OCI-LY1 (cell line): ENCODE data around the gene NIPA2.

Experiments used
- H2AFZ ChIP-seq: fragments of 200-600 bp; sonication (generic), shearing (Covaris generic); 2 replicates; pipeline ENCODE4 v1.6.0; 2014; ENCODE audit warnings: antibody characterized with exemption, mild to moderate bottlenecking, low read length
- H3F3A ChIP-seq: fragments of 200-600 bp; sonication (generic), shearing (Covaris generic); 2 replicates; pipeline ENCODE4 v1.6.0; 2014; ENCODE audit warnings: mild to moderate bottlenecking, antibody characterized with exemption, low read length, moderate library complexity; ENCODE audit not compliant: insufficient read depth
- H3K27ac ChIP-seq: fragments of 200-600 bp; sonication (generic); 2 replicates; pipeline ENCODE4 v1.5.1; 2014; ENCODE audit warnings: low read length, mixed run types, mild to moderate bottlenecking, low read depth; ENCODE audit not compliant: poor library complexity, severe bottlenecking
- H3K27me3 ChIP-seq: fragments of 200-600 bp; sonication (generic); 2 replicates; pipeline ENCODE4 v1.6.0; 2014; ENCODE audit warnings: antibody characterized with exemption, mild to moderate bottlenecking, low read length, moderate library complexity; ENCODE audit not compliant: insufficient read depth
- H3K36me3 ChIP-seq: fragments of 200-600 bp; sonication (generic); 2 replicates; pipeline ENCODE4 v1.6.1; 2014; ENCODE audit warnings: mild to moderate bottlenecking, antibody characterized with exemption, low read length, moderate library complexity, mixed read lengths; ENCODE audit not compliant: insufficient read depth
- H3K4me1 ChIP-seq: fragments of 200-600 bp; sonication (generic); 2 replicates; pipeline ENCODE4 v1.5.1; 2014; ENCODE audit warnings: mild to moderate bottlenecking, low read length, moderate library complexity; ENCODE audit not compliant: insufficient read depth, severe bottlenecking
- H3K4me2 ChIP-seq: fragments of 200-600 bp; sonication (generic), shearing (Covaris generic); 2 replicates; pipeline ENCODE4 v1.6.1; 2014; ENCODE audit warnings: low read length
- H3K4me3 ChIP-seq: fragments of 200-600 bp; sonication (generic); 2 replicates; pipeline ENCODE4 v1.5.1; 2014; ENCODE audit warnings: low read length, low read depth, mild to moderate bottlenecking, mixed read lengths; ENCODE audit not compliant: poor library complexity, severe bottlenecking
- H3K79me2 ChIP-seq: fragments of 200-600 bp; shearing (Covaris generic); 2 replicates; pipeline ENCODE4 v1.6.1; 2016; ENCODE audit warnings: mixed run types, low read length, mixed read lengths; ENCODE audit not compliant: insufficient read depth
- H3K9ac ChIP-seq: fragments of 200-600 bp; sonication (generic), shearing (Covaris generic); 2 replicates; pipeline ENCODE4 v1.6.1; 2014; ENCODE audit warnings: mild to moderate bottlenecking, low read length, mixed read lengths
- H3K9me2 ChIP-seq: fragments of 200-600 bp; sonication (generic), shearing (Covaris generic); 2 replicates; pipeline ENCODE4 v1.6.1; 2014; ENCODE audit warnings: low read depth, mild to moderate bottlenecking, low read length, mixed read lengths
- H3K9me3 ChIP-seq: fragments of 200-600 bp; shearing (Covaris generic); 2 replicates; pipeline ENCODE4 v1.6.1; 2014; ENCODE audit warnings: low read length, mixed read lengths
- H4K20me1 ChIP-seq: fragments of 200-600 bp; sonication (generic), shearing (Covaris generic); 2 replicates; pipeline ENCODE4 v1.6.0; 2016; ENCODE audit warnings: mild to moderate bottlenecking, low read length; ENCODE audit not compliant: insufficient read depth
- CTCF ChIP-seq: fragments of 200-600 bp; sonication (generic), shearing (Covaris generic); IDR thresholded peaks from 2 replicates; pipeline ENCODE4 v1.5.1; 2017; ENCODE audit warnings: mild to moderate bottlenecking, antibody characterized with exemption, low read length, moderate library complexity, mixed read lengths
- EZH2 ChIP-seq: fragments of 200-600 bp; sonication (generic), shearing (Covaris generic); IDR thresholded peaks from 2 replicates; pipeline ENCODE4 v1.8.0; 2017; ENCODE audit warnings: borderline replicate concordance, mixed run types, mild to moderate bottlenecking, antibody characterized with exemption, low read length, moderate library complexity, mixed read lengths

The NIPA2 gene

GRCh38 chr15:22811640-22812039 is 26.8 kb upstream of the NIPA2 start:
- Histone ChIP-seq H3K27ac (no peak overlapping the region), H3K9me2 (no peaks in the 10 kb centered on the region), H4K20me1 (no peaks in the 10 kb centered on the region; the same call in 1 of the 2 replicates), H3K79me2 (peaks cover 28% of the 10 kb centered on the region), H3K4me3 (no peak overlapping the region), H3K27me3 (no peaks in the 10 kb centered on the region), H3K4me1 (peaks cover 10% of the 10 kb centered on the region), H3K4me2 (no peak overlapping the region), H3F3A (no peaks in the 10 kb centered on the region), H2AFZ (no peak overlapping the region), H3K9ac (no peak overlapping the region), H3K9me3 (no peaks in the 10 kb centered on the region), H3K36me3 (peaks cover 57% of the 10 kb centered on the region)
- no peak for TF ChIP-seq EZH2
- peak; percentile 37 for TF ChIP-seq CTCF

DNA sequence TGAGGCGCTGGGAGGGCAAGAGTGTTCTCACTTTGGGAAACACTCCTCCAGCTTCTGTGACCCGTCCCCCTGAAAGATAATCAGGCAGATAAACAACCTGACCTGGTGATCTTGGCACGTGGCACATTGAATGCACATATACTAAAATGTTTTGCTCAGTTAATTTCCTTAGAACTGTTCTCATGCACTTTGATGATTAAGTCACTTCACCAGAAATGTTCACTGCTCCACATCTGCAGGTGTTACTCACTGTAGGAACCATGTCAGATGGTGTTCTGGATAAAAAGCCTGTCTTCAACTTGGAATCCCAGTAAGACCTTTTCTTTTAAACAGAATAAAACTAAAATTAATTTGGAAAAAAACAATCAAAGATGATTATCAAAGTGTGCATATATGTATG is 24.6 kb upstream of the NIPA2 start:
- H2AFZ ChIP-seq = no peak overlapping the region
- H3K79me2 ChIP-seq = peaks cover 6% of the 10 kb centered on the region; the same call in 1 of the 2 replicates
- H3K9me3 ChIP-seq = no peaks in the 10 kb centered on the region
- no peaks in the 10 kb centered on the region for H3F3A ChIP-seq
- no peak overlapping the region for H3K4me2 ChIP-seq
- H3K36me3 ChIP-seq = peaks cover 50% of the 10 kb centered on the region
- H3K9me2 ChIP-seq = no peaks in the 10 kb centered on the region
- H3K9ac ChIP-seq = no peak overlapping the region
- H3K27ac ChIP-seq = no peak overlapping the region
- TF ChIP-seq EZH2 (no peak), CTCF (no peak)
- H3K27me3 ChIP-seq = no peaks in the 10 kb centered on the region
- H4K20me1 ChIP-seq = no peaks in the 10 kb centered on the region
- H3K4me3 ChIP-seq = no peak overlapping the region
- peaks cover 10% of the 10 kb centered on the region for H3K4me1 ChIP-seq

GRCh38 chr15:22815766-22816165 is 22.7 kb upstream of the NIPA2 start:
- Histone ChIP-seq H3F3A (no peaks in the 10 kb centered on the region), H3K9me2 (no peaks in the 10 kb centered on the region), H3K36me3 (peaks cover 64% of the 10 kb centered on the region), H3K27ac (no peak overlapping the region), H3K9me3 (no peaks in the 10 kb centered on the region), H3K4me2 (no peak overlapping the region), H4K20me1 (no peaks in the 10 kb centered on the region), H3K4me1 (no peaks in the 10 kb centered on the region), H3K27me3 (no peaks in the 10 kb centered on the region), H3K9ac (no peak overlapping the region), H3K4me3 (no peak overlapping the region), H3K79me2 (no peaks in the 10 kb centered on the region), H2AFZ (no peak overlapping the region)
- TF ChIP-seq EZH2 = no peak
- TF ChIP-seq CTCF = no peak
